ENCODE measurements around the gene MAP1A. TPM values are rescaled to one million over a fixed set of nuclear protein-coding genes. Genes with fewer than 3 reads are reported as not detected.
"Not testable (repeated sequence)": the region's sequence is repeated elsewhere in the genome, so short reads cannot be mapped to it uniquely, and the experiment has no call there.

The MAP1A gene
- total RNA-seq, 1 donor from 2014 or later, result 182 TPM

- DNase-seq (ENCODE audit: low spot score); intact Hi-C loops (cut with DNase I): not testable (repeated sequence)
These were observed 57.2 kb downstream of the MAP1A start for GRCh38 chr15:43574607-43575006.

Other genes starting within 250 kb of the MAP1A start
- not detected for gene TGM7, start 215.4 kb upstream of the MAP1A start, total RNA-seq
- 6.4 TPM for gene LCMT2, start 187.0 kb upstream of the MAP1A start, total RNA-seq
- 14.0 TPM for gene ZSCAN29, start 146.6 kb upstream of the MAP1A start, total RNA-seq
- gene TUBGCP4, start 146.5 kb upstream of the MAP1A start, total RNA-seq, result 10.7 TPM
- 33.1 TPM for gene TP53BP1, start 24.5 kb upstream of the MAP1A start, total RNA-seq
- gene PPIP5K1, start 72.6 kb downstream of the MAP1A start, total RNA-seq, result 42.1 TPM
- gene CKMT1B, start 76.4 kb downstream of the MAP1A start, total RNA-seq, result not detected
- gene STRC, start 101.2 kb downstream of the MAP1A start, total RNA-seq, result 0.24 TPM
- gene CATSPER2, start 131.2 kb downstream of the MAP1A start, total RNA-seq, result 3.0 TPM
- 0.32 TPM for gene CKMT1A, start 176.3 kb downstream of the MAP1A start, total RNA-seq
- gene PDIA3, start 228.8 kb downstream of the MAP1A start, total RNA-seq, result 176 TPM

Data from cardiac septum (tissue), 1 donor.